ENCODE data around the gene CD300A.

GRCh38 chr17:74524653-74525464 is 58.4 kb downstream of the CD300A start:
- no peak for TF ChIP-seq CTCF (IDR thresholded peaks at IDR 0.05 in 8 of 11, conservative IDR thresholded peaks at IDR 0.05 in 3 of 11)
- TF ChIP-seq POLR2A (IDR thresholded peaks at IDR 0.05): no peak
- no peak for TF ChIP-seq POLR2AphosphoS5 (IDR thresholded peaks at IDR 0.05)

Data from spleen (tissue), 7 donors.